BLaER1 treated with 17β-estradiol and CSF1 and Interleukin-3, amounts not matched to agents 10 nM and 100 nM (cell line): ENCODE measurements around the gene LPCAT1.
"Not testable (repeated sequence)": the region's sequence is repeated elsewhere in the genome, so short reads cannot be mapped to it uniquely, and the experiment has no call there.

Experiments
- H3K27ac ChIP-seq, 11 experiments: shearing (Covaris generic); formaldehyde crosslinking; 2 replicates each; pipeline ENCODE4 v1.8.1; 2022
- H3K27me3 ChIP-seq, 11 experiments: shearing (Covaris generic); formaldehyde crosslinking; 2 replicates each; pipeline ENCODE4 v1.8.1; 2022
- H3K36me3 ChIP-seq, 11 experiments: shearing (Covaris generic); formaldehyde crosslinking; 2 replicates each; pipeline ENCODE4 v1.8.1; 2022
- H3K4me1 ChIP-seq, 10 experiments: shearing (Covaris generic); formaldehyde crosslinking; 2 replicates each; pipeline ENCODE4 v1.8.1; 2022
- H3K4me2 ChIP-seq, 11 experiments: shearing (Covaris generic); formaldehyde crosslinking; 2 replicates each; pipeline ENCODE4 v1.8.1; 2022
- H3K4me3 ChIP-seq, 10 experiments: shearing (Covaris generic); formaldehyde crosslinking; 2 replicates each; pipeline ENCODE4 v1.8.1; 2022
- H3K9ac ChIP-seq, 11 experiments: shearing (Covaris generic); formaldehyde crosslinking; 2 replicates each; pipeline ENCODE4 v1.8.1; 2022
- H3K9me3 ChIP-seq, 11 experiments: shearing (Covaris generic); formaldehyde crosslinking; replicated peaks in 1 of 11; 2 replicates each; pipeline ENCODE4 v1.8.1; 2022
- H4K20me1 ChIP-seq, 11 experiments: shearing (Covaris generic); formaldehyde crosslinking; 2 replicates each; pipeline ENCODE4 v1.8.1; 2022
- Cebpa-rat ChIP-seq, 11 experiments: shearing (Covaris generic); IDR thresholded peaks; 2 replicates each; pipeline ENCODE4 v1.8.1; 2022

Gene LPCAT1, protein sequence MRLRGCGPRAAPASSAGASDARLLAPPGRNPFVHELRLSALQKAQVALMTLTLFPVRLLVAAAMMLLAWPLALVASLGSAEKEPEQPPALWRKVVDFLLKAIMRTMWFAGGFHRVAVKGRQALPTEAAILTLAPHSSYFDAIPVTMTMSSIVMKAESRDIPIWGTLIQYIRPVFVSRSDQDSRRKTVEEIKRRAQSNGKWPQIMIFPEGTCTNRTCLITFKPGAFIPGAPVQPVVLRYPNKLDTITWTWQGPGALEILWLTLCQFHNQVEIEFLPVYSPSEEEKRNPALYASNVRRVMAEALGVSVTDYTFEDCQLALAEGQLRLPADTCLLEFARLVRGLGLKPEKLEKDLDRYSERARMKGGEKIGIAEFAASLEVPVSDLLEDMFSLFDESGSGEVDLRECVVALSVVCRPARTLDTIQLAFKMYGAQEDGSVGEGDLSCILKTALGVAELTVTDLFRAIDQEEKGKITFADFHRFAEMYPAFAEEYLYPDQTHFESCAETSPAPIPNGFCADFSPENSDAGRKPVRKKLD

DNA sequence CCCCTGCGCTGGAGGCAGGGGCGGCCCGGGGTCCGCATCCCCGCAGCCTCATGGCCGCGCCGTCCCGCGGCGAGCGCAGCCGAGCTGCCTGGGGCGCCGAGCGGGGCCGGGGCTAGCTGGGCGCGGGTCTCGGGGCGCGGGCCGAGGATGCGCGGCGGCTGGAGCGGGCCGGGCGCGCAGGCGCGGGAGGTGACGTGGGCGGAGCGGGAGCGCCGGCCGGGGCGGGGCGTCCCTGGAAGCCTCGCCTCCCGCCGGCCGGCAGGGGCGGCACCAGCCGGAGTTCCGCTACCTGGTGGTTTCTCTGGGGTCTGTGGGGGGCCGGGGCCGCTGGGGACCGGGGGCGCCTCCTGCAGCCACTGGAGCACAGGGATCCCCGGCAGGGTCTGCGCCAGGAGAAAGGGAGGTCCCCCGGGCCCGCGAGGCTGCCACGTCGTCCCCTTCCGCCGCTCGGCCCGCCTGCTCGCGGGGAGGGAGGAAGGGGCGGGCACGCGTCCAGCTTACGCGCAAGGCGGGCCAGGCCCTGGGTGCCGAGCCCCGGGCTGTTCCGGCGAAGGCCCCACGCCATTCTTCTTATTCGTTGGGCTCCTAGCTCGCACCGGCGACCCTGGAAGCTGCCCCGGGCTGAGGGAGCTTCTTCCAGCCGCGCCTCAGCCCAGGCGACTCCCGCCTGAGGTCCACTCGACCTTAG is at the start of gene LPCAT1:
TSS of gene LPCAT1 (minus strand) at position 168 of the 688 bp plus-strand sequence. CDS start at position 52, 116 bp downstream.
- peak within 1 kb of the TSS; percentile 77 to 88 (median 82) for H3K9ac ChIP-seq
- no peaks in the 10 kb centered on the region for H3K9me3 ChIP-seq
- peak within 1 kb of the TSS; percentile 87 to 96 (median 92) for H3K4me3 ChIP-seq
- H3K36me3 ChIP-seq = peaks cover 21 to 28% (median 24%) of the 10 kb centered on the region in 11 experiments
- peaks cover 41 to 44% (median 43%) of the 10 kb centered on the region in 11 experiments for H4K20me1 ChIP-seq
- peaks cover 26 to 57% (median 44%) of the 10 kb centered on the region in 10 experiments for H3K4me1 ChIP-seq
- no peak for TF ChIP-seq Cebpa-rat (IDR thresholded peaks at IDR 0.05)
- H3K27ac ChIP-seq = peak within 1 kb of the TSS; percentile 73 to 85 (median 79)
- H3K4me2 ChIP-seq = peak within 1 kb of the TSS; percentile 98 to 100 (median 100)
- H3K27me3 ChIP-seq = no peaks in the 10 kb centered on the region

DNA sequence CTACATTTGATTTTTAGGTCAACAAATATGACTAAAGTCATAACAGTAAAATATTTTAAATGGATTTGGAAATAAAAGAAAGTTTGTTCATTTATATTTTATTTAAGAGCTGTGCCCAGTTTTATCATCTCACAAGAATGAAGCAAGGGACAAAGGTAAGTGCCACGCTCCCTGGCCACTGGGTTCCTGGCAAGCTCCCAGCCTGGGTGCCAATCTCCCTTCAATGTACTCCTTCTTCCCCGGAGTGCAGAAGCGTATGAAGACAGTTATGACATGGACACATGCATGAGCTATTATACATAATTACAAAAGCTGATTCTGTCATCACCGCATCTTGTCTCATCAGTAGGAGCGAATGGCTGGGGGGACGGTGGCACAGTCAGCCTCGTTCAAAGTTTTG is 48.1 kb upstream of the LPCAT1 start:
- Histone ChIP-seq H3K36me3 (peaks cover 0 to 52% (median 16%) of the 10 kb centered on the region in 11 experiments; a peak in 17 of 22 replicates), H3K4me1 (peaks cover 14 to 56% (median 21%) of the 10 kb centered on the region in 10 experiments; a peak in 18 of 20 replicates), H3K9me3 (peaks cover 7 to 16% (median 16%) of the 10 kb centered on the region in 11 experiments)
- H4K20me1 ChIP-seq, H3K4me2 ChIP-seq, H3K4me3 ChIP-seq, H3K27ac ChIP-seq, H3K27me3 ChIP-seq, H3K9ac ChIP-seq: not testable (repeated sequence)

DNA sequence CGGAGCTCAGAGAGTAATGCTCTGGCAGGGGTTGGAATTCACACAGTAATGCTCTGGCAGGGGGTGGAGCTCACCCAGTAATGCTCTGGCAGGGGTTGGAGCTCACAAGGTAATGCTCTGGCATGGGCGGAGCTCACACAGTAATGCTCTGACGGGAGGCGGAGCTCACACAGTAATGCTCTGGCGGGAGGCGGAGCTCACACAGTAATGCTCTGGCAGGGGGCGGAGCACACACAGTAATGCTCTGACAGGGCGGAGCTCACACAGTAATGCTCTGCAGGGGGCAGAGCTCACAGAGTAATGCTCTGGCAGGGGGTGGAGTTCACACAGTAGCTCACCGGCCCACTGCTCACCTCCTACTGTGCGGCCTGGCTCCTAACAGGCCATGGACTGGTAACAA is 47.2 kb upstream of the LPCAT1 start:
- H3K27ac ChIP-seq = no peak overlapping the region
- H3K4me3 ChIP-seq = peak overlapping the region in 1 of 10 experiments; percentile 22; a peak in 1 of 20 replicates
- H4K20me1 ChIP-seq = no peaks in the 10 kb centered on the region
- no peak for TF ChIP-seq Cebpa-rat (IDR thresholded peaks at IDR 0.05)
- no peaks in the 10 kb centered on the region for H3K27me3 ChIP-seq
- peaks cover 14 to 63% (median 21%) of the 10 kb centered on the region in 10 experiments; a peak in 18 of 20 replicates for H3K4me1 ChIP-seq
- H3K4me2 ChIP-seq = no peak overlapping the region
- H3K9ac ChIP-seq = no peak overlapping the region
- H3K9me3 ChIP-seq = peaks cover 7 to 16% (median 16%) of the 10 kb centered on the region in 11 experiments
- peaks cover 0 to 52% (median 19%) of the 10 kb centered on the region in 11 experiments; a peak in 17 of 22 replicates for H3K36me3 ChIP-seq

DNA sequence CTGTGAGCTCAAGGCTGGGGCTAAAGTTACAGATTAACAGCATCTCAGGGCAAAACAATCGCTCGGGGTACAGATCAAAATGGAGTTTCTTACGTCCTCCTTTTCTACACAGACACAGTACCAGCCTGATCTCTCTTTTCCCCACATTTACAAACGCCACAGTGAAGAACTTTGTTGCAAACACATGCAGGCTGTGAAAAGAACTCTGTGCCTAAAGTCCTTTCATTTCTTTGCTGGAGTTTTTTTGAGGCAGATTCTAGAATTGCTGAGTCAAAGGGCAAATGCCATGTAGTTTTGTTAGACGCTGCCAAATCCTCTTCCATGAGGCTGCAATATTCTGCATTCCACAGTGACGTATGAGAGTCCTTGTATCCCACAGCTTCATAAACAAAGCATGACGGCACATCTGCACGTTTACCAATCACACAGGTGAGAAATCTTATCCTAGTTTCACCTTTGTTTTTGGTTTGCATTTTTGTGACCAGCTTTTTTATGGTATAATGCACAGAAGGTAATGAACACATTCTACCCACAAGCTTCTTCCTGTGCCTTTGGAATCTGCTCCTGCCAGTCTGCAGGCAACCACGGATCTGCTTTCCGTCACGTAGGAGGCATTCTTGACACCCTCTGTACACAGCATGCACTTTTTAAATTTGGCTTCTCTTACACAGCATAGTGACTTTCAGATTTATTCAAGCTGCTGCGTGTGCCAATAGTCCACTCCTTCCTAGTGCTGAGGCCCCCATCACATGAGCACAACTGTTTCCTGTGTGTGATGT is 44.6 kb upstream of the LPCAT1 start:
- H3K4me1 ChIP-seq = peaks cover 26 to 67% (median 31%) of the 10 kb centered on the region in 10 experiments
- H3K27ac ChIP-seq = no peak overlapping the region
- H4K20me1 ChIP-seq = peaks cover 0 to 7% (median 0%) of the 10 kb centered on the region in 11 experiments; a peak in 2 of 22 replicates
- no peak overlapping the region; a peak in 1 of 22 replicates for H3K9ac ChIP-seq
- H3K36me3 ChIP-seq = peaks cover 0 to 40% (median 19%) of the 10 kb centered on the region in 11 experiments; a peak in 17 of 22 replicates
- H3K4me2 ChIP-seq = peak overlapping the region in 4 of 11 experiments; percentile 6 to 92 (median 32); a peak in 7 of 22 replicates
- TF ChIP-seq Cebpa-rat (IDR thresholded peaks at IDR 0.05) = no peak
- H3K9me3 ChIP-seq = peaks cover 7 to 16% (median 16%) of the 10 kb centered on the region in 11 experiments
- no peaks in the 10 kb centered on the region for H3K27me3 ChIP-seq
- H3K4me3 ChIP-seq = no peak overlapping the region

DNA sequence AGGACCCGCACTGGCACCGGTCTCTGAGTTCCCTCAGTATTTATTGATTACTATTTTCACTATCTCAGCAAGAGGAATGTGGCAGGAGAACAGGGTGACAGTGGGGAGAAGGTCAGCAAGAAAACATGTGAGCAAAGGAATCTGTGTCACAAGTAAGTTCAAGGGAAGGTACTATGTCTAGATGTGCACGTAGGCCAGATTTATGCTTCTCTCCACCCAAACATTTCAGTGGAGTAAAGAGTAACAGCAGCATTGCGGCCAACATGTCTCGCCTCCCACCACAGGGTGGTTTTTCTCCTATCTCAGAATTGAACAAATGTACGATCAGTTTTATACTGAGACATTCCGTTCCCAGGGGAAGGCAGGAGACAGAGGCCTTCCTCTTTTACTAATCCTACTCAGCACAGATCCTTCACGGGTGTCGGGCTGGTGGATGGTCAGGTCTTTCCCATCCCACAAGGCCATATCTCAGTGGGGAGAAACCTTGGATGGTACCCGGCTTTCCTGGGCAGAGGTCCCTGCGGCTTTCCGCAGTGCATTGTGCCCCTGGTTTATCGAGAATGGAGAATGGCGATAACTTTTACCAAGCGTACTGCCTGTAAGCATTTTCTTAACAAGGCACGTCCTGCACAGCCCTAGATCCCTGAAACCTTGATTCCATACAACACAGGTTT is 43.9 kb upstream of the LPCAT1 start:
- H3K4me2 ChIP-seq = peak overlapping the region in 3 of 11 experiments; percentile 13 to 92 (median 52); a peak in 5 of 22 replicates
- not testable (repeated sequence) for H3K9ac ChIP-seq, H3K4me3 ChIP-seq, H3K27me3 ChIP-seq, H4K20me1 ChIP-seq, H3K27ac ChIP-seq
- H3K36me3 ChIP-seq = peaks cover 0 to 35% (median 19%) of the 10 kb centered on the region in 11 experiments; a peak in 17 of 22 replicates
- H3K9me3 ChIP-seq = peaks cover 7 to 16% (median 16%) of the 10 kb centered on the region in 11 experiments
- H3K4me1 ChIP-seq = peaks cover 22 to 69% (median 31%) of the 10 kb centered on the region in 10 experiments

DNA sequence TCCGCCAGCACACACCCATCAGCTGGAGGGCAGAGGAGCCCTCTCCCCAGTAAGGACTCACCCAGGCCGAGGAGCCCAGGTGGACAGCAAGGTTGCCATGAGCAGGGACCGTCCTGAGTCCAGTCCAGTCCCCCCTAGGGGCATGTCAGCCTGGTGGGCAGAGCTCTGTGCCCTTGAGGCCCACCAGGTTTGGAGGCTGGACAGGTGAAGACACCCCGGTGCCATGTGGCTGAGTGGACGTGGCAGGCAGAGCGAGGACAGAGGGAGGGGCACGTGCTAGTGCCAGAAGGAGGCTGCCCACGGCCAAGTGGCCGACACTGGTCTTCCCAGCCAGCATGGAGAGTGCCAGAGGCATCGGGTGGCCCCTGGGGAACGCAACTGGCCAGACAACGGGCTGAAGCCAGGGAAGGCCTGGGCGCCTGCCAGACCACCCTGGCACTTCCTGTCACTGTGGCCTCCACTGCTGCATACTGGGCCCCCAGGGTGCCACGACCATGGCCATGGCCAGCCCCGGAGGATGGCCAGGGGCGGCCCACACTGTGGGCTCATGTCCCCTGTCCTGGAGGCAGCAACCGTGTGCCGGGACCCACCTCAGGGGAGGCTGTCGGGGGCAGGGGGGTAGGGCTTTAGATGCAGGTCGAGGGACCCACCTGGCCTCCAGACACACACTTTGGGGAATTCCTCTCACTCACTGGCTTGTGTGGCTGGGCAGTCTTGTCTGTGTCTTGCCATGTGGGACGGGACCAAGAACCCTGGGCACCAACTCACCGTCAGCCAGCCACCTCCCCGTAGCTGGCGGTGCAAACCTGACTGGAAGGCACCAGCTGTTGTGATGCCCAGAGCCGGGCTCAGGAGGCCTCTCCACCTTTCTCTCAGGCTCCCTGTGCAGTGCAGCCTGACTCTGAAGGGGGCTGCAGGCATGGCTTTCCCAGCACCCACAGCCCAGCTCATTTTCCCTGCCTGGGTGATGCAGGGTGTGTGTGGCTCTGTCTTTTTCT is 42.3 kb upstream of the LPCAT1 start:
- peaks cover 0 to 8% (median 0%) of the 10 kb centered on the region in 11 experiments; a peak in 2 of 22 replicates for H4K20me1 ChIP-seq
- no peak overlapping the region; a peak in 1 of 22 replicates for H3K27ac ChIP-seq
- no peak overlapping the region for H3K9ac ChIP-seq
- H3K4me1 ChIP-seq = peaks cover 22 to 71% (median 31%) of the 10 kb centered on the region in 10 experiments
- no peaks in the 10 kb centered on the region for H3K27me3 ChIP-seq
- H3K4me3 ChIP-seq = no peak overlapping the region
- H3K36me3 ChIP-seq = peaks cover 0 to 20% (median 9%) of the 10 kb centered on the region in 11 experiments; a peak in 17 of 22 replicates
- H3K4me2 ChIP-seq = peak overlapping the region in 2 of 11 experiments; percentile 47 to 92; a peak in 4 of 22 replicates
- peaks cover 10 to 14% (median 11%) of the 10 kb centered on the region in 11 experiments for H3K9me3 ChIP-seq
- TF ChIP-seq Cebpa-rat (IDR thresholded peaks at IDR 0.05) = no peak
